HCT116 (cell line): ENCODE measurements around the gene IFRD1. TPM values are rescaled to one million over a fixed set of nuclear protein-coding genes. Genes with fewer than 3 reads are reported as not detected.

Experiments used
- ATAC-seq: fragments of 200-7000 bp; cut with Tn5 transposase; 2 replicates; pipeline ENCODE4 v1.9.1; 2020; ENCODE audit warnings: mild to moderate bottlenecking, moderate library complexity
- BruUV-seq: library from RNA; stranded (reverse); fragments of 400-500 nt; replicated peaks from 2 replicates; lab custom pipeline; 2021; lab: Mats Ljungman, UMichigan
- CTCF ChIA-PET: fragments of 300-600 bp; sonication (Branson Sonifier 250); formaldehyde crosslinking; loops from one replicate; lab custom pipeline; 2021; ENCODE audit warnings: antibody characterized with exemption; lab: Charles Lee
- POLR2A ChIA-PET: fragments of 300-600, 350-600 bp; sonication (Branson Sonifier 250); formaldehyde crosslinking; loops from one replicate; lab custom pipeline; 2021; ENCODE audit warnings: antibody characterized with exemption; lab: Charles Lee
- RAD21 ChIA-PET, 2 experiments: fragments of 300-600 bp; sonication (Branson Sonifier 250); formaldehyde crosslinking; loops; one replicate each; lab custom pipeline; 2023; ENCODE audit warnings: low total read pairs in 2 of 2; ENCODE audit not compliant: uncharacterized antibody in 2 of 2, unreplicated experiment in 2 of 2, low non-redundant PET in 1 of 2; lab: Charles Lee
- DNase-seq: peaks from one replicate; pipeline ENCODE4 v3.0.0-alpha.2; 2010; ENCODE audit warnings: low read depth, low spot score
- H2AFZ ChIP-seq: fragments of 200-600 bp; shearing (Covaris generic), sonication (generic); 2 replicates; pipeline ENCODE4 v1.6.1; 2017; ENCODE audit warnings: low read depth, mixed run types, mixed read lengths, antibody characterized with exemption, low read length; ENCODE audit not compliant: poor library complexity, severe bottlenecking
- H3K27ac ChIP-seq: 2 replicates; pipeline ENCODE4 v1.5.1; 2012; ENCODE audit warnings: low read depth, low read length
- H3K27me3 ChIP-seq: fragments of 200-600 bp; sonication (generic); 2 replicates; pipeline ENCODE4 v1.6.1; 2016; ENCODE audit warnings: mixed run types, low read length, mixed read lengths; ENCODE audit not compliant: insufficient read depth
- H3K36me3 ChIP-seq, 2 experiments: fragments of 200-500 bp in 1 of 2; fragments of 200-600 bp in 1 of 2; sonication (Bioruptor generic) in 1 of 2; sonication (generic) in 1 of 2; 2 replicates each; pipeline versions ENCODE4 v1.5.1 to v1.6.1; 2014 to 2016; ENCODE audit warnings: low read length in 2 of 2, inconsistent platforms in 1 of 2, mixed read lengths in 1 of 2, mixed run types in 1 of 2; ENCODE audit not compliant: insufficient read depth in 2 of 2, control insufficient read depth in 1 of 2
- H3K4me1 ChIP-seq, 2 experiments: fragments of 200-600 bp in 1 of 2; sonication (generic) in 1 of 2; 2 replicates each; pipeline versions ENCODE4 v1.5.1 to v1.6.1; 2012 to 2017; ENCODE audit warnings: low read length in 2 of 2, inconsistent platforms in 1 of 2, mild to moderate bottlenecking in 1 of 2, mixed read lengths in 1 of 2, mixed run types in 1 of 2, moderate library complexity in 1 of 2; ENCODE audit not compliant: insufficient read depth in 2 of 2, control insufficient read depth in 1 of 2
- H3K4me2 ChIP-seq: fragments of 200-600 bp; sonication (generic); 2 replicates; pipeline ENCODE4 v1.6.1; 2017; ENCODE audit warnings: mixed run types, low read length, mixed read lengths
- H3K4me3 ChIP-seq, 2 experiments: fragments of 200-600 bp in 1 of 2; sonication (generic) in 1 of 2; replicated peaks in 1 of 2; 2 replicates each; pipeline ENCODE4 v1.5.1; 2011 to 2016; ENCODE audit warnings: low read length in 2 of 2, control low read depth in 1 of 2, low read depth in 1 of 2, mild to moderate bottlenecking in 1 of 2, mixed read lengths in 1 of 2, mixed run types in 1 of 2
- H3K79me2 ChIP-seq: fragments of 200-600 bp; sonication (generic); 2 replicates; pipeline ENCODE4 v1.6.1; 2017; ENCODE audit warnings: mild to moderate bottlenecking, mixed run types, low read length, moderate library complexity, mixed read lengths; ENCODE audit not compliant: insufficient read depth
- H3K9ac ChIP-seq: fragments of 200-600 bp; sonication (generic); 2 replicates; pipeline ENCODE4 v1.6.1; 2016; ENCODE audit warnings: low read length, mixed read lengths
- H3K9me2 ChIP-seq: fragments of 200-600 bp; sonication (generic), shearing (Covaris generic); 2 replicates; pipeline ENCODE4 v1.6.1; 2017; ENCODE audit warnings: mixed run types, mild to moderate bottlenecking, moderate library complexity; ENCODE audit not compliant: insufficient read depth
- H3K9me3 ChIP-seq, 2 experiments: fragments of 200-500 bp in 1 of 2; fragments of 200-600 bp in 1 of 2; sonication (Bioruptor generic) in 1 of 2; sonication (generic) in 1 of 2; 2 replicates each; pipeline ENCODE4 v1.6.1; 2014 to 2017; ENCODE audit warnings: low read length in 2 of 2, mixed read lengths in 2 of 2, inconsistent platforms in 1 of 2, low read depth in 1 of 2, mild to moderate bottlenecking in 1 of 2, mixed run types in 1 of 2, moderate library complexity in 1 of 2; ENCODE audit not compliant: control insufficient read depth in 1 of 2, insufficient read depth in 1 of 2
- H4K20me1 ChIP-seq: fragments of 200-600 bp; sonication (generic), shearing (Covaris generic); 2 replicates; pipeline ENCODE4 v1.6.1; 2017; ENCODE audit warnings: mixed run types, mild to moderate bottlenecking, moderate library complexity; ENCODE audit not compliant: insufficient read depth
- CBX3 ChIP-seq: IDR thresholded peaks from 2 replicates; pipeline ENCODE4 v1.6.1; 2012; ENCODE audit warnings: low read depth
- CEBPB ChIP-seq: IDR thresholded peaks from 2 replicates; pipeline ENCODE4 v1.6.1; 2012; ENCODE audit warnings: low read depth
- EGR1 ChIP-seq: IDR thresholded peaks from 2 replicates; pipeline ENCODE4 v1.6.1; 2012; ENCODE audit warnings: low read depth
- FOSL1 ChIP-seq: IDR thresholded peaks from 2 replicates; pipeline ENCODE4 v1.6.1; 2012; ENCODE audit warnings: low read depth
- POLR2AphosphoS5 ChIP-seq: IDR thresholded peaks from 2 replicates; pipeline ENCODE4 v1.6.1; 2011; ENCODE audit warnings: mild to moderate bottlenecking, low read depth, low read length, moderate library complexity
- RAD21 ChIP-seq: IDR thresholded peaks from 2 replicates; pipeline ENCODE4 v1.6.1; 2012; ENCODE audit warnings: low read depth, mild to moderate bottlenecking
- REST ChIP-seq: IDR thresholded peaks from 2 replicates; pipeline ENCODE4 v1.6.1; 2012; ENCODE audit warnings: low read depth
- SP1 ChIP-seq: IDR thresholded peaks from 2 replicates; pipeline ENCODE4 v1.6.1; 2012; ENCODE audit warnings: low read depth
- SRF ChIP-seq: IDR thresholded peaks from 2 replicates; pipeline ENCODE4 v1.6.1; 2012; ENCODE audit warnings: low read depth
- ZNF274 ChIP-seq: fragments of 200-500 bp; sonication (Bioruptor generic); IDR thresholded peaks from 2 replicates; pipeline ENCODE4 v1.6.1; 2014; ENCODE audit warnings: mild to moderate bottlenecking, low read depth, low read length, inconsistent platforms
- intact Hi-C: fragments of 100-400 bp; cut with micrococcal nuclease; formaldehyde crosslinking; loops from 2 replicates; pipeline ENCODE4 v1.10.0; 2022
- total RNA-seq: library from RNA; stranded (reverse); gene quantifications from one replicate; pipeline ENCODE4 v1.2.1, GENCODE V29; 2021; ENCODE audit not compliant: unreplicated experiment
- TF ChIP-seq, protein P1 (sequence below), 3 experiments: fragments of 200-600 bp in 1 of 3; sonication (generic) in 1 of 3; IDR thresholded peaks in 2 of 3; conservative IDR thresholded peaks in 1 of 3; 2 replicates each; pipeline ENCODE4 v1.5.1; 2012 to 2017; ENCODE audit warnings: low read depth in 2 of 3, low read length in 2 of 3, antibody characterized with exemption in 1 of 3, borderline replicate concordance in 1 of 3, control low read depth in 1 of 3, mild to moderate bottlenecking in 1 of 3, mixed read lengths in 1 of 3, mixed run types in 1 of 3, moderate library complexity in 1 of 3; ENCODE audit not compliant: insufficient read depth in 1 of 3

IFRD1 gene
- total RNA-seq, 1 experiment from 2014 or later, result 43.6 TPM

- Histone ChIP-seq H3K9ac (no peak overlapping the region), H3K4me2 (no peak overlapping the region)
- RAD21 ChIA-PET, result no interaction called here
- no peak for TF ChIP-seq REST
- TF ChIP-seq SP1, result no peak
- TF ChIP-seq EGR1, result no peak
- TF ChIP-seq CEBPB, result no peak
- no peak for TF ChIP-seq POLR2AphosphoS5
- no peak for TF ChIP-seq FOSL1
- TF ChIP-seq, all 23 proteins: peak for 0
- DNase-seq, result no peak
- Histone ChIP-seq H3K27me3 (no peaks in the 10 kb centered on the region), H3K9me2 (no peaks in the 10 kb centered on the region), H3K9me3 (no peaks in the 10 kb centered on the region), H3K36me3 (no peaks in the 10 kb centered on the region), H3K4me3 (no peak overlapping the region), H3K79me2 (no peaks in the 10 kb centered on the region), H3K27ac (no peak overlapping the region), H4K20me1 (no peaks in the 10 kb centered on the region), H2AFZ (no peak overlapping the region), H3K4me1 (peaks cover 10 to 12% of the 10 kb centered on the region in 2 experiments)
- no peak for ATAC-seq
- ChIA-PET POLR2A (no interaction called here), CTCF (no interaction called here)
- BruUV-seq, result no TSS peak
- intact Hi-C loops, result no loop called here
These were observed 22.3 kb upstream of the IFRD1 start for GRCh38 chr7:112427984-112428383.

- DNase-seq (no peak), ATAC-seq (no peak)
- Histone ChIP-seq H3K4me1 (peaks cover 3 to 9% of the 10 kb centered on the region in 2 experiments; a peak in 3 of 4 replicates), H3K9me2 (no peaks in the 10 kb centered on the region), H3K9me3 (no peaks in the 10 kb centered on the region), H3K36me3 (no peaks in the 10 kb centered on the region), H3K4me3 (no peak overlapping the region), H4K20me1 (no peaks in the 10 kb centered on the region)
- POLR2A ChIA-PET, result no interaction called here
- BruUV-seq, result no TSS peak
- no peak for TF ChIP-seq ZNF274
- no peak for TF ChIP-seq RAD21
- TF ChIP-seq, protein P1, sequence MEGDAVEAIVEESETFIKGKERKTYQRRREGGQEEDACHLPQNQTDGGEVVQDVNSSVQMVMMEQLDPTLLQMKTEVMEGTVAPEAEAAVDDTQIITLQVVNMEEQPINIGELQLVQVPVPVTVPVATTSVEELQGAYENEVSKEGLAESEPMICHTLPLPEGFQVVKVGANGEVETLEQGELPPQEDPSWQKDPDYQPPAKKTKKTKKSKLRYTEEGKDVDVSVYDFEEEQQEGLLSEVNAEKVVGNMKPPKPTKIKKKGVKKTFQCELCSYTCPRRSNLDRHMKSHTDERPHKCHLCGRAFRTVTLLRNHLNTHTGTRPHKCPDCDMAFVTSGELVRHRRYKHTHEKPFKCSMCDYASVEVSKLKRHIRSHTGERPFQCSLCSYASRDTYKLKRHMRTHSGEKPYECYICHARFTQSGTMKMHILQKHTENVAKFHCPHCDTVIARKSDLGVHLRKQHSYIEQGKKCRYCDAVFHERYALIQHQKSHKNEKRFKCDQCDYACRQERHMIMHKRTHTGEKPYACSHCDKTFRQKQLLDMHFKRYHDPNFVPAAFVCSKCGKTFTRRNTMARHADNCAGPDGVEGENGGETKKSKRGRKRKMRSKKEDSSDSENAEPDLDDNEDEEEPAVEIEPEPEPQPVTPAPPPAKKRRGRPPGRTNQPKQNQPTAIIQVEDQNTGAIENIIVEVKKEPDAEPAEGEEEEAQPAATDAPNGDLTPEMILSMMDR (IDR thresholded peaks at IDR 0.05 in 2 of 3, conservative IDR thresholded peaks at IDR 0.05 in 1 of 3; ENCODE audit: borderline replicate concordance in 1 of 3, insufficient read depth in 1 of 3, low read depth in 2 of 3, low read length in 2 of 3), result no peak
- TF ChIP-seq CBX3, result no peak
- no peak for TF ChIP-seq SRF
- TF ChIP-seq, all 23 proteins: peak for 0
- ChIA-PET RAD21 (no interaction called here), CTCF (no interaction called here)
- Histone ChIP-seq H2AFZ (no peak overlapping the region), H3K79me2 (no peaks in the 10 kb centered on the region), H3K9ac (no peak overlapping the region), H3K4me2 (no peak overlapping the region), H3K27ac (no peak overlapping the region), H3K27me3 (no peaks in the 10 kb centered on the region)
- intact Hi-C loops, result no loop called here
These were observed 21.5 kb upstream of the IFRD1 start for GRCh38 chr7:112428715-112429114.
